Choroid plexus epithelial cell (primary cell): ENCODE measurements around the gene GRK1.

ENCODE experiments used
- DNase-seq: peaks from one replicate; pipeline ENCODE4 v3.0.0-alpha.2; 2010; ENCODE audit warnings: low read depth
- H3K4me3 ChIP-seq: 2 replicates; pipeline ENCODE4 v1.5.1; 2011; ENCODE audit warnings: low read depth, mild to moderate bottlenecking, control low read depth, low read length, moderate library complexity
- CTCF ChIP-seq: conservative IDR thresholded peaks from 2 replicates; pipeline ENCODE4 v1.5.1; 2011; ENCODE audit warnings: low read depth, mild to moderate bottlenecking, control low read depth, inconsistent platforms, low read length, moderate library complexity

GRK1 gene

GRCh38 chr13:113732176-113732960, 65.3 kb downstream of the GRK1 start:
- DNase-seq = no peak
- TF ChIP-seq CTCF = no peak
- no peak overlapping the region for H3K4me3 ChIP-seq

GRCh38 chr13:113732961-113733950, 66.2 kb downstream of the GRK1 start:
- no peak overlapping the region for H3K4me3 ChIP-seq
- TF ChIP-seq CTCF = no peak
- no peak for DNase-seq

GRCh38 chr13:113734099-113734825, 67.2 kb downstream of the GRK1 start:
- no peak for DNase-seq
- no peak overlapping the region for H3K4me3 ChIP-seq
- TF ChIP-seq CTCF = no peak

GRCh38 chr13:113734826-113735125, 67.8 kb downstream of the GRK1 start:
- no peak overlapping the region for H3K4me3 ChIP-seq
- no peak for DNase-seq
- TF ChIP-seq CTCF = no peak

GRCh38 chr13:113735194-113735593, 68.2 kb downstream of the GRK1 start:
- DNase-seq = no peak
- no peak for TF ChIP-seq CTCF

GRCh38 chr13:113735750-113736149, 68.7 kb downstream of the GRK1 start:
- TF ChIP-seq CTCF = no peak
- no peak for DNase-seq
- H3K4me3 ChIP-seq = no peak overlapping the region

More at GRCh38 chr13:113735194-113735593, 68.2 kb downstream of the GRK1 start:
- no peak overlapping the region for H3K4me3 ChIP-seq
